ENCODE measurements around the gene RPL29.
A peak's percentile ranks its signal among the peaks of the same experiment; 100 is the strongest.
"Not testable (repeated sequence)": the region's sequence is repeated elsewhere in the genome, so short reads cannot be mapped to it uniquely, and the experiment has no call there.

RPL29 gene

DNA sequence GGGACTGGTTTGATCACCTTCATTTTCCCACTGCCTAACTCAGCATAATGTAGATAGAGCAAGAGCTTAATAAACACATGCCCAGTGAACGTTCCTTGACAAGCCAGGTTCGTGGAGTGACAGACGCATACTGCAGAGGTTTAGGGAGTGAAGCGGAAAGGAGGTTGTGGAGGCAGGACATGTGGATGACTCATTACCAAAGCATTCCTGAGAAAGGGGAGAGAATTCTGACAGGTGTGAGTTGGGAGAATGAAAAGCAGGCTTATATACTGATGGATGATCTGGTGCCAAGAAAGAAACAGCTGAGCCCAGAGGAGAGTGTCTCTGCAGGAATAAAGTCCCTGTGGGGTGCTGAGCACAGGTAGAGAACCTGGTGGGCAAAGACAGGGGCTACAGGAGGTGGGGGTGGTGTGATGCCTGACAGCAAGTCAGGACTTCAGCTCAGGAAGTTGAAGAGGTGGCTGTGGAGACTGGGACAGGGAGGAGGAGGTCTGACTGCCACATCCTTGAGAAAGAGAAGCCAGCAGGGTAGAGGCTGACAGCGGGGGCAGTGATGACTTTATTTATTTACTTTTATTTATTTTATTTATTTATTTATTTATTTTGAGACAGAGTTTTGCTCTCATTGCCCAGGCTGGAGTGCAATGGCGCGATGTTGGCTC lies 2.4 kb upstream of the RPL29 start:
- TF ChIP-seq, protein P1, sequence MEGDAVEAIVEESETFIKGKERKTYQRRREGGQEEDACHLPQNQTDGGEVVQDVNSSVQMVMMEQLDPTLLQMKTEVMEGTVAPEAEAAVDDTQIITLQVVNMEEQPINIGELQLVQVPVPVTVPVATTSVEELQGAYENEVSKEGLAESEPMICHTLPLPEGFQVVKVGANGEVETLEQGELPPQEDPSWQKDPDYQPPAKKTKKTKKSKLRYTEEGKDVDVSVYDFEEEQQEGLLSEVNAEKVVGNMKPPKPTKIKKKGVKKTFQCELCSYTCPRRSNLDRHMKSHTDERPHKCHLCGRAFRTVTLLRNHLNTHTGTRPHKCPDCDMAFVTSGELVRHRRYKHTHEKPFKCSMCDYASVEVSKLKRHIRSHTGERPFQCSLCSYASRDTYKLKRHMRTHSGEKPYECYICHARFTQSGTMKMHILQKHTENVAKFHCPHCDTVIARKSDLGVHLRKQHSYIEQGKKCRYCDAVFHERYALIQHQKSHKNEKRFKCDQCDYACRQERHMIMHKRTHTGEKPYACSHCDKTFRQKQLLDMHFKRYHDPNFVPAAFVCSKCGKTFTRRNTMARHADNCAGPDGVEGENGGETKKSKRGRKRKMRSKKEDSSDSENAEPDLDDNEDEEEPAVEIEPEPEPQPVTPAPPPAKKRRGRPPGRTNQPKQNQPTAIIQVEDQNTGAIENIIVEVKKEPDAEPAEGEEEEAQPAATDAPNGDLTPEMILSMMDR (IDR thresholded peaks at IDR 0.05), result no peak
- Histone ChIP-seq H3K4me3 (no peak overlapping the region), H3K27ac (no peak overlapping the region)
- DNase-seq (ENCODE audit: low spot score), result no peak

DNA sequence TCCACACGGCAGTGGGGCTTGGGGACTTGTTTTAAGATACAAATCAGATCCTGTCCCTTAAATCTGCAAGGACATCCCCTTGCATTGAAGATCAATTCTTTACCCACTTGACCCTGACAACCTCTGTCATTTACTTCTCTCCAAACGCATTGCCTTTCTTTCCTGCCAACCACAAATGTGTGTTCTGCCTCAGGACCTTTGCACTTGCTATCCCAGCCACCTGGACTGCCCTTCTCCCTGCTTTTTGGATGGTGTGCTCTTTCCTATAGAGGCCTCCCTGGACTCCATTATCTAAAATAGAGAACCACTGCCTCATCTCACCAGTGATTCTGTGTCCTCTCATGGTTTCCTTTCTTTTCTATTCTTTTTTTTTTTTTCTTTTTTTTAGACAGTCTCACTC lies 1.5 kb upstream of the RPL29 start:
- no peak overlapping the region for H3K27ac ChIP-seq
- no peak for DNase-seq (ENCODE audit: low spot score)
- H3K4me3 ChIP-seq, result no peak overlapping the region
- TF ChIP-seq, protein P1 (IDR thresholded peaks at IDR 0.05), result no peak

DNA sequence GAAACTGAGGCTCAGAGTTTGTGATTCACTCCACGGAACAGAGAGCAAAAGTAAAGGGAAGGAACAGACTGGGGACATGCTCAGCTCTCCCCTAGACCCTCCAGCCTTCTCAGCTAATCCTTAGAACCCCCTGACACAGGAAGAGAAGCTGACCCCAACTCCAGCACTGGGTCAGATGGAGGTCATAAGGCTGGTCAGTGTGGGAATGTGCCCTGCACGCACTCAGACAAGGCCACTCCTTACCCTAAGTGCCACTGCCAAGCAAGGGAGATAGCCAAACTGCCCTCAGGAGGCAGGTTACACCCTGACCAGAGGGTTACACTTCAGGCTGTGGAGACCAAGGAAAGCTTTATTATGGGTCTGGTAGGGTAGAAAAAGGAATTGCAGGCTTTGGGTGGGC lies 1.2 kb downstream of the RPL29 start:
- Histone ChIP-seq H3K27ac (peak overlapping the region in 1 of 2 donors; percentile 80), H3K4me3 (peak overlapping the region; percentile 83)
- no peak for DNase-seq (ENCODE audit: low spot score)
- TF ChIP-seq, protein P1 (IDR thresholded peaks at IDR 0.05), result no peak

- not testable (repeated sequence) for H3K4me3 ChIP-seq; DNase-seq (ENCODE audit: low spot score); H3K27ac ChIP-seq
Measured at GRCh38 chr3:51993657-51994056, 2.0 kb downstream of the RPL29 start.

GRCh38 chr3:51992017-51992682 lies 3.5 kb downstream of the RPL29 start:
- TF ChIP-seq, protein P1 (IDR thresholded peaks at IDR 0.05), result no peak
- Histone ChIP-seq H3K4me3 (no peak overlapping the region), H3K27ac (no peak overlapping the region)
- no peak for DNase-seq (ENCODE audit: low spot score)

DNA sequence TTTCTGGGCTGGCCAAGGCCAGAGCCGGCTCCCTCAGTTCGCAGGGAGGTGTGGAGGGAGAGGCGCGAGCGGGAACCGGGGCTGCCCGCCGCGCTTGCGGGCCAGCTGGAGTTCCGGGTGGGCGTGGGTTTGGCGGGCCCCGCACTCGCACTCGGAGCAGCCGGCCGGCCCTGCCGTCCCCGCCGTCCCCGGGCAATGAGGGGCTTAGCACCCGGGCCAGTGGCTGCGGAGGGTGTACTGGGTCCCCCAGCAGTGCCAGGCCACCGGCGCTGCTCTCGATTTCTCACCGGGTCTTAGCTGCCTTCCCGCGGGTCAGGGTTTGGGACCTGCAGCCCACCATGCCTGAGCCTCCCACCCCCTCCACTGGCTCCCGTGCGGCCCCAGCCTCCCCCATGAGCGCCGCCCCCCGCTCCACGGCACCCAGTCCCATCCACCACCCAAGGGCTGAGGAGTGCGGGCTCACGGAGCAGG lies 5.2 kb downstream of the RPL29 start:
- DNase-seq (ENCODE audit: low spot score), result not testable (repeated sequence)

DNA sequence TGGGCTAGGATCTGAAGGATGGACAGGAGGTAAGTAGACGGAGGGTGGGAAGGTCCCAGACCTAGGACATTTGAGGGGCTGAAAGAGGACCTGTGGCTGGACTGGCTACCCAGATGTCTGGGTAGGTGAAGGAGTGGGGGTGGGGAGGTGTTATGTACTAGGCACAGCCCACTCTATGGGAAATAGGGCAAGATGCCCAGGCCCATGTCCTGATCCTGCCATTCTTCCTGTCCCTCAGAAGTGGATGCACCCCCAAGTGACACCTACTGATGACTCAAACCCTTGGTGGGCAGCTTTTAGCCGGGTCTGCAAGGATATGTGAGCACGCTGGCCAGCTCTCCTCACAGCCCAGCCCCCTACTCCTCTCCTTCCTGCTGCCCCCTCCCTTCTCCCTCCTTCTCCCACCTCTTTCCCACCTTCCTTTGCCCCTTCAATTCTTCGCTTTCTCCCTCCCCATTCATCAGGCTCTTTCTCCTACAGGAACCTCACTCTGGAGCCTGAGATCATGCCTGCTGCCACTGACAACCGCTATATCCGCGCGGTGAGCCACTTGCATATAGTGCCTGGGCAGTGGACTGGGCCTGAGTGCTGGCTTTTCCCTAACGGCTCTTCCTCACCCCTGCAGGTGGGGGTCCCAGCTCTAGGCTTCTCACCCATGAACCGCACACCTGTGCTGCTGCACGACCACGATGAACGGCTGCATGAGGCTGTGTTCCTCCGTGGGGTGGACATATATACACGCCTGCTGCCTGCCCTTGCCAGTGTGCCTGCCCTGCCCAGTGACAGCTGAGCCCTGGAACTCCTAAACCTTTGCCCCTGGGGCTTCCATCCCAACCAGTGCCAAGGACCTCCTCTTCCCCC lies 7.2 kb downstream of the RPL29 start:
- H3K27ac ChIP-seq, result no peak overlapping the region
- no peak overlapping the region for H3K4me3 ChIP-seq
- TF ChIP-seq, protein P1 (IDR thresholded peaks at IDR 0.05), result no peak
- DNase-seq (ENCODE audit: low spot score), result no peak

More for the DNA sequence above, 5.2 kb downstream of the RPL29 start:
- H3K4me3 ChIP-seq, H3K27ac ChIP-seq: not testable (repeated sequence)
